ENCODE results near the gene GTF3C5. TPM values are rescaled to one million over a fixed set of nuclear protein-coding genes. Genes with fewer than 3 reads are reported as not detected.
A peak's percentile ranks its signal among the peaks of the same experiment; 100 is the strongest.

The GTF3C5 gene
- total and polyA plus RNA-seq, 10 of the 15 experiments (the other 5 are each of a cell fraction or from before 2014, with no cell fraction given): 2.2 to 81.1 (median 68.7) TPM

DNA sequence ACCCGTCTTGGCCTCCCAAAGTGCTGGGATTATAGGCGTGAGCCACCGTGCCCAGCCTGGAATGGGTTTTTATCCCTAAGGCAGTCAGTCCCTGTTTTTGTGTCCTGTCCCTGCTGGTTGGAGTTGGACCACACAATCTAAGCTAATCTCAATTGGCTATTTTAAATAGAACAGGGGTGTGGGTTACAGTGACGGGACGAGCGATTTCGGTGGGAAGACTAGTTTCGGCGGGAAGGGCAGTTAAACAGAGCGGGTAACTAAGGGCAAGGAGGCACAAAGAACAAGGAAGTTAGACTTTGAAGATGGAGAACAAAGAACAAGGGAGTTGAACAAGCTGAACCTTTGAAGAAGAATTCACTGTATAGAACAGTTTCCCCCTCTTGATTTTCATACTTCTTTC is 1.4 kb downstream of the GTF3C5 start:
- intact Hi-C loops (cut with micrococcal nuclease; ENCODE audit: unreplicated experiment): no loop called here
- H4K20me1 ChIP-seq (ENCODE audit: control insufficient read depth, insufficient read depth): no peaks in the 10 kb centered on the region; the same call in 1 of the 2 replicates
- SMC1A ChIA-PET (ENCODE audit: uncharacterized antibody, unreplicated experiment): interaction anchor here (0.7 to 6.9 kb wide), 4 partner anchors 8 to 112 kb away, joined by 3 to 31 read pairs (median 4); no protein-coding TSS in a partner anchor
- in situ Hi-C loops (cut with MboI): no loop called here
- peaks cover 13% of the 10 kb centered on the region for H3K4me1 ChIP-seq (ENCODE audit: control insufficient read depth, insufficient read depth, low read length)
- H3K27me3 ChIP-seq (replicated peaks in 1 of 2; ENCODE audit: control insufficient read depth in 2 of 2, insufficient read depth in 2 of 2, low read length in 1 of 2): no peaks in the 10 kb centered on the region
- H3K27ac ChIP-seq (ENCODE audit: control insufficient read depth, insufficient read depth): no peak overlapping the region
- POLR2A ChIA-PET: interaction anchor here (0.7 to 2.2 kb wide), 4 partner anchors 70 to 118 kb away, joined by 3 to 17 read pairs (median 4); no protein-coding TSS in a partner anchor
- no peak for FAIRE-seq
- peak overlapping the region; percentile 77; the same call in 1 of the 2 replicates for H3K4me3 ChIP-seq
- WGBS (ENCODE audit: insufficient coverage, insufficient replicate concordance, low lambda C conversion rate, missing lambda C conversion rate): 94% methylated on average over 10 of the region's 10 CpGs
- no peak for TF ChIP-seq SRF (IDR thresholded peaks at IDR 0.05; ENCODE audit: low read depth in 2 of 2, low read length in 2 of 2)
- no peak for TF ChIP-seq FOS (IDR thresholded peaks at IDR 0.05; ENCODE audit: borderline replicate concordance, extremely low read depth, insufficient read length)
- no peak for TF ChIP-seq STAT1 (conservative IDR thresholded peaks at IDR 0.05)
- no peak for ATAC-seq
- H3K4me2 ChIP-seq (ENCODE audit: control insufficient read depth, insufficient read depth): peak overlapping the region; percentile 91
- H3K9me3 ChIP-seq (replicated peaks; ENCODE audit: control insufficient read depth, insufficient read depth, low read length): no peaks in the 10 kb centered on the region; the same call in 2 of the 3 replicates
- H3K79me2 ChIP-seq (ENCODE audit: control insufficient read depth, insufficient read depth, low read length): peaks cover 53% of the 10 kb centered on the region
- no TSS peak for BruUV-seq (replicated peaks)
- H3K36me3 ChIP-seq (ENCODE audit: control insufficient read depth in 2 of 2, insufficient read depth in 2 of 2, low read length in 1 of 2): peaks cover 0 to 2% of the 10 kb centered on the region in 2 experiments; a peak in 1 of 4 replicates
- no peak for DNase-seq (ENCODE audit: low read depth, low spot score)
- RAD21 ChIA-PET (ENCODE audit: unreplicated experiment): no interaction called here
- CTCF ChIA-PET: interaction anchor here (1.0 to 5.1 kb wide), 6 partner anchors 9 to 148 kb away, joined by 3 to 52 read pairs (median 20); no protein-coding TSS in a partner anchor
- no peak overlapping the region for H3K9ac ChIP-seq (ENCODE audit: control insufficient read depth, insufficient read depth, low read length)
- no peak overlapping the region for H2AFZ ChIP-seq (ENCODE audit: control insufficient read depth, low read depth, low read length)

GRCh38 chr9:133035669-133036068 is 4.9 kb downstream of the GTF3C5 start:
- no peak overlapping the region for H2AFZ ChIP-seq (ENCODE audit: control insufficient read depth, low read depth, low read length)
- no peaks in the 10 kb centered on the region for H3K9me3 ChIP-seq (replicated peaks; ENCODE audit: control insufficient read depth, insufficient read depth, low read length)
- RAD21 ChIA-PET (ENCODE audit: unreplicated experiment): no interaction called here
- H3K27me3 ChIP-seq (replicated peaks in 1 of 2; ENCODE audit: control insufficient read depth in 2 of 2, insufficient read depth in 2 of 2, low read length in 1 of 2): no peaks in the 10 kb centered on the region
- intact Hi-C loops (cut with micrococcal nuclease; ENCODE audit: unreplicated experiment): no loop called here
- H3K27ac ChIP-seq (ENCODE audit: control insufficient read depth, insufficient read depth): no peak overlapping the region
- H3K9ac ChIP-seq (ENCODE audit: control insufficient read depth, insufficient read depth, low read length): no peak overlapping the region
- in situ Hi-C loops (cut with MboI): no loop called here
- no peak for FAIRE-seq
- peaks cover 0 to 6% of the 10 kb centered on the region in 2 experiments; a peak in 1 of 4 replicates for H3K36me3 ChIP-seq (ENCODE audit: control insufficient read depth in 2 of 2, insufficient read depth in 2 of 2, low read length in 1 of 2)
- no peak overlapping the region for H3K4me2 ChIP-seq (ENCODE audit: control insufficient read depth, insufficient read depth)
- no peak overlapping the region for H3K4me3 ChIP-seq
- no peak for ATAC-seq
- peaks cover 48% of the 10 kb centered on the region for H3K79me2 ChIP-seq (ENCODE audit: control insufficient read depth, insufficient read depth, low read length)
- WGBS (ENCODE audit: insufficient coverage, insufficient replicate concordance, low lambda C conversion rate, missing lambda C conversion rate): 71% methylated on average over 6 of the region's 6 CpGs
- POLR2A ChIA-PET: no interaction called here
- CTCF ChIA-PET: interaction anchor here (0.7 to 3.5 kb wide), 5 partner anchors 8 to 112 kb away, joined by 3 to 25 read pairs (median 4); no protein-coding TSS in a partner anchor
- H3K4me1 ChIP-seq (ENCODE audit: control insufficient read depth, insufficient read depth, low read length): peaks cover 6% of the 10 kb centered on the region
- TF ChIP-seq RAD21 (IDR thresholded peaks at IDR 0.05; ENCODE audit: insufficient read depth, low read depth, low read length) (no peak), ATF2 (IDR thresholded peaks at IDR 0.05; ENCODE audit: low read length) (no peak), GABPA (IDR thresholded peaks at IDR 0.05; ENCODE audit: low read depth) (no peak), RFX5 (IDR thresholded peaks at IDR 0.05; ENCODE audit: low read depth, low read length) (no peak), HCFC1 (IDR thresholded peaks at IDR 0.05; ENCODE audit: low read length) (no peak), KLF5 (IDR thresholded peaks at IDR 0.05; ENCODE audit: partially characterized antibody) (no peak), MTA3 (IDR thresholded peaks at IDR 0.05; ENCODE audit: borderline replicate concordance, low read length) (no peak)
- no peak for DNase-seq (ENCODE audit: low read depth, low spot score)
- no TSS peak for BruUV-seq (replicated peaks)
- SMC1A ChIA-PET (ENCODE audit: uncharacterized antibody, unreplicated experiment): interaction anchor here (6.9 kb wide), 1 partner anchor 12 kb away, joined by 31 read pairs; no protein-coding TSS in a partner anchor
- no peaks in the 10 kb centered on the region; the same call in 1 of the 2 replicates for H4K20me1 ChIP-seq (ENCODE audit: control insufficient read depth, insufficient read depth)
